Panc1 (cell line): ENCODE measurements around the gene ITM2C.

Source experiments
- POLR2AphosphoS5 ChIP-seq: IDR thresholded peaks from 2 replicates; pipeline ENCODE4 v1.6.1; 2012; ENCODE audit warnings: mild to moderate bottlenecking, low read depth, low read length, moderate library complexity
- SIN3A ChIP-seq: IDR thresholded peaks from 2 replicates; pipeline ENCODE4 v1.6.1; 2012; ENCODE audit warnings: low read depth, mild to moderate bottlenecking, low read length, moderate library complexity, borderline replicate concordance; ENCODE audit not compliant: insufficient read depth
- TCF7L2 ChIP-seq: IDR thresholded peaks from 2 replicates; pipeline ENCODE4 v1.6.1; 2011; ENCODE audit warnings: mild to moderate bottlenecking, low read depth, low read length, inconsistent platforms
- TF ChIP-seq, protein P1 (sequence below): fragments of 450-650 bp; IDR thresholded peaks from 2 replicates; pipeline ENCODE4 v1.5.1; 2017; ENCODE audit warnings: mild to moderate bottlenecking
- TF ChIP-seq, protein P2 (sequence below), 2 experiments: IDR thresholded peaks; 2 replicates each; pipeline ENCODE4 v1.6.1; 2011 to 2012; ENCODE audit warnings: low read depth in 2 of 2, control low read depth in 1 of 2, low read length in 1 of 2, mild to moderate bottlenecking in 1 of 2, moderate library complexity in 1 of 2; ENCODE audit not compliant: insufficient read depth in 1 of 2

DNA sequence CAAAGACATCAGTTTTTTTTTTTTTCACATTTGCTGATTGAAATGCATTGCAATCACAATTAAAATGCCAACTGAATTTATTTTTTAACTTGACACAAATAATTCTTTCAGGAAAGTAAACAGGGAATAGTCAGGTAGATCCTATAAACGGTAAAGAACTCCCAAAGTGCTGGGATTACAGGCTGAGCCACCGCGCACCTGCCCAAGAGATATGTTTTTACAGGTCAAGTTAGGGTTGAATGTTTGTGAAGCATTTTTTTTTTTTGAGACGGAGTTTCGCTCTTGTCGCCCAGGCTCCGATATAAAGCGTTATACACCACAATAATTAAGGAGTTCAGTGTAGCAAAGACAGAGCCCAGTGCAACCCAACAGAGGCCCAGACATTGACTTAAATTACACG is 15.1 kb downstream of the ITM2C start:
- TF ChIP-seq, protein P1, sequence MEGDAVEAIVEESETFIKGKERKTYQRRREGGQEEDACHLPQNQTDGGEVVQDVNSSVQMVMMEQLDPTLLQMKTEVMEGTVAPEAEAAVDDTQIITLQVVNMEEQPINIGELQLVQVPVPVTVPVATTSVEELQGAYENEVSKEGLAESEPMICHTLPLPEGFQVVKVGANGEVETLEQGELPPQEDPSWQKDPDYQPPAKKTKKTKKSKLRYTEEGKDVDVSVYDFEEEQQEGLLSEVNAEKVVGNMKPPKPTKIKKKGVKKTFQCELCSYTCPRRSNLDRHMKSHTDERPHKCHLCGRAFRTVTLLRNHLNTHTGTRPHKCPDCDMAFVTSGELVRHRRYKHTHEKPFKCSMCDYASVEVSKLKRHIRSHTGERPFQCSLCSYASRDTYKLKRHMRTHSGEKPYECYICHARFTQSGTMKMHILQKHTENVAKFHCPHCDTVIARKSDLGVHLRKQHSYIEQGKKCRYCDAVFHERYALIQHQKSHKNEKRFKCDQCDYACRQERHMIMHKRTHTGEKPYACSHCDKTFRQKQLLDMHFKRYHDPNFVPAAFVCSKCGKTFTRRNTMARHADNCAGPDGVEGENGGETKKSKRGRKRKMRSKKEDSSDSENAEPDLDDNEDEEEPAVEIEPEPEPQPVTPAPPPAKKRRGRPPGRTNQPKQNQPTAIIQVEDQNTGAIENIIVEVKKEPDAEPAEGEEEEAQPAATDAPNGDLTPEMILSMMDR, result no peak
- TF ChIP-seq TCF7L2, result no peak
- no peak for TF ChIP-seq POLR2AphosphoS5
- TF ChIP-seq SIN3A, result no peak
- TF ChIP-seq, protein P2, sequence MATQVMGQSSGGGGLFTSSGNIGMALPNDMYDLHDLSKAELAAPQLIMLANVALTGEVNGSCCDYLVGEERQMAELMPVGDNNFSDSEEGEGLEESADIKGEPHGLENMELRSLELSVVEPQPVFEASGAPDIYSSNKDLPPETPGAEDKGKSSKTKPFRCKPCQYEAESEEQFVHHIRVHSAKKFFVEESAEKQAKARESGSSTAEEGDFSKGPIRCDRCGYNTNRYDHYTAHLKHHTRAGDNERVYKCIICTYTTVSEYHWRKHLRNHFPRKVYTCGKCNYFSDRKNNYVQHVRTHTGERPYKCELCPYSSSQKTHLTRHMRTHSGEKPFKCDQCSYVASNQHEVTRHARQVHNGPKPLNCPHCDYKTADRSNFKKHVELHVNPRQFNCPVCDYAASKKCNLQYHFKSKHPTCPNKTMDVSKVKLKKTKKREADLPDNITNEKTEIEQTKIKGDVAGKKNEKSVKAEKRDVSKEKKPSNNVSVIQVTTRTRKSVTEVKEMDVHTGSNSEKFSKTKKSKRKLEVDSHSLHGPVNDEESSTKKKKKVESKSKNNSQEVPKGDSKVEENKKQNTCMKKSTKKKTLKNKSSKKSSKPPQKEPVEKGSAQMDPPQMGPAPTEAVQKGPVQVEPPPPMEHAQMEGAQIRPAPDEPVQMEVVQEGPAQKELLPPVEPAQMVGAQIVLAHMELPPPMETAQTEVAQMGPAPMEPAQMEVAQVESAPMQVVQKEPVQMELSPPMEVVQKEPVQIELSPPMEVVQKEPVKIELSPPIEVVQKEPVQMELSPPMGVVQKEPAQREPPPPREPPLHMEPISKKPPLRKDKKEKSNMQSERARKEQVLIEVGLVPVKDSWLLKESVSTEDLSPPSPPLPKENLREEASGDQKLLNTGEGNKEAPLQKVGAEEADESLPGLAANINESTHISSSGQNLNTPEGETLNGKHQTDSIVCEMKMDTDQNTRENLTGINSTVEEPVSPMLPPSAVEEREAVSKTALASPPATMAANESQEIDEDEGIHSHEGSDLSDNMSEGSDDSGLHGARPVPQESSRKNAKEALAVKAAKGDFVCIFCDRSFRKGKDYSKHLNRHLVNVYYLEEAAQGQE (IDR thresholded peaks at IDR 0.05; ENCODE audit: insufficient read depth in 1 of 2, low read depth in 2 of 2, low read length in 1 of 2), result no peak
